Heart left ventricle (tissue), 13 donors: Measurements from ENCODE around the gene UBR2.

Experiments used
- CTCF ChIP-seq, 12 donors: fragments of 200-600 bp; sonication (generic) in 4 of 12; IDR thresholded peaks; one replicate each; pipeline versions ENCODE4 v1.5.0 to v1.8.0; 2018 to 2022; ENCODE audit warnings: antibody characterized with exemption in 12 of 12, mild to moderate bottlenecking in 5 of 12
- POLR2A ChIP-seq, 2 donors: fragments of 450-650 bp; IDR thresholded peaks; one replicate each; pipeline ENCODE4 v1.6.1; 2017; ENCODE audit warnings: antibody characterized with exemption in 2 of 2, mild to moderate bottlenecking in 2 of 2, moderate library complexity in 2 of 2
- donor health status: ischemic (EF 13 %, LVEDD 7.1; RV severe dilation, severe dysfunction).
- donor health status: DM: no; HTN: yes; CAD: no.
- donor health status: DM: no; HTN: no; CAD: no.
- donor health status: ischemic (EF 25% LVEDD 6.9; RV normal size, moderate dysfunction).
- donor health status: ischemic (EF 25% LVEDD 5.7; RV mildly dilated, moderate dysfunction).
- donor health status: ischemic (EF 35%, LVEDD 5.7; RV mildly dilated, moderate dysfunction).
- donor health status: nonischemic (EF 11% LVEDD 7.7; RV severe dilation, severe dysfunction).
- donor health status: DM: yes; HTN: yes; CAD: no.
- donor health status: PGD.
- donor health status: ischemic (EF 29% LVEDD 5.4; RV normal size, mild dysfunction).
- donor health status: nonischemic (EF 23%, LVEDD 6.1; RV moderate dilation, normal function).

- TF ChIP-seq CTCF (IDR thresholded peaks at IDR 0.05) (peak; percentile 80 to 97 (median 90)), POLR2A (IDR thresholded peaks at IDR 0.05) (no peak)
Measured at GRCh38 chr6:42661540-42662153, 97.8 kb downstream of the UBR2 start.
